Measurements from ENCODE around the gene PTOV1. TPM values are rescaled to one million over a fixed set of nuclear protein-coding genes. Genes with fewer than 3 reads are reported as not detected.

PTOV1 gene
- total and polyA plus RNA-seq, 2 experiments from 2014 or later = 114 to 294 TPM

DNA sequence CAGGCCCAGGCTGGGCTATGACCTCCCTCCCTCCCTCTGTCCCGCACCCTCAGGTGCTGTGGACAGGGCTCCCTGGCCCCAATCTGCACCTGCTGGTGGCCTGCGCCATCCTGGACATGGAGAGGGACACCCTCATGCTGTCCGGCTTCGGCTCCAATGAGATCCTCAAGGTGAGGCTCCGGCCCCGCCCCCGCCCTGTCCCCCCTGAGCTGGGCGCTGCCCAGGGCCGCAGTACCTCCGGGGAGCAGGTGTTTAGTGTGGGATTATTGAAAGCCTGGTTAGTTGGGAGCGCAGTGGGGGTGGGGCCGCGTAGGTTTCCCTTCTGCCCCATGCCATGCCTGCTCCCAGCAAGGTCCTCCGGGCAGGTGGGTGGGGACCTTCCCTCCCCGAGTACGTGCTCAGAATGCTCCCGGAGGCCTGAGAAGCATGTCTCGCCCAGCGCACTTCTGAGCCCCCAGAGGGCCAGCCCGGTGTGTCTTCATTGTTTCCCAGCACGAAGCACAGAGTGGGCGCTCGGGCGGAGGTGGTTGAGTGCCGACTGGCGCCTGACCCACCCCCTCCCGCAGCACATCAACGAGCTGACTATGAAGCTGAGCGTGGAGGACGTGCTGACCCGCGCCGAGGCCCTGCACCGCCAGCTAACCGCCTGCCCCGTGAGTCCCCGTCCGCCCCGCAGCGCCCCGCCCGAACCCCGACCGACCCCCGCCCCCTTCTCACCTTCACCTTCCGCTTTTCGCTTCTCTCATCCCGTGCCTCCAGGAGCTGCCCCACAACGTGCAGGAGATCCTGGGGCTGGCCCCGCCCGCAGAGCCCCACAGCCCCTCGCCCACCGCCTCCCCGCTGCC lies 36.9 kb downstream of the PTOV1 start:
- TF ChIP-seq CTCF (IDR thresholded peaks at IDR 0.05; ENCODE audit: poor library complexity) (no peak), EZH2phosphoT487 (IDR thresholded peaks at IDR 0.05; ENCODE audit: low read depth, severe bottlenecking, unreplicated experiment) (no peak), EZH2 (IDR thresholded peaks at IDR 0.05; ENCODE audit: borderline replicate concordance) (no peak)
- H2AFZ ChIP-seq = no peak overlapping the region
- H3K4me3 ChIP-seq = no peak overlapping the region
- no peaks in the 10 kb centered on the region for H3K79me2 ChIP-seq
- no peaks in the 10 kb centered on the region for H3K9me3 ChIP-seq (ENCODE audit: low read depth)
- H3K9me2 ChIP-seq (replicated peaks; ENCODE audit: insufficient read depth) = no peaks in the 10 kb centered on the region
- H3K27me3 ChIP-seq = no peaks in the 10 kb centered on the region
- H3K4me2 ChIP-seq = no peak overlapping the region
- 97% methylated on average over 31 of the region's 54 CpGs for WGBS (ENCODE audit: low lambda C conversion rate, missing lambda C conversion rate)
- no peak overlapping the region for H3K27ac ChIP-seq
- H4K20me1 ChIP-seq (ENCODE audit: insufficient read depth, poor library complexity, severe bottlenecking) = no peaks in the 10 kb centered on the region
- peaks cover 5% of the 10 kb centered on the region for H3K36me3 ChIP-seq (replicated peaks; ENCODE audit: insufficient read depth, low read depth)
- no peak for DNase-seq (ENCODE audit: low spot score)
- H3K4me1 ChIP-seq (ENCODE audit: insufficient read depth) = peaks cover 7% of the 10 kb centered on the region

DNA sequence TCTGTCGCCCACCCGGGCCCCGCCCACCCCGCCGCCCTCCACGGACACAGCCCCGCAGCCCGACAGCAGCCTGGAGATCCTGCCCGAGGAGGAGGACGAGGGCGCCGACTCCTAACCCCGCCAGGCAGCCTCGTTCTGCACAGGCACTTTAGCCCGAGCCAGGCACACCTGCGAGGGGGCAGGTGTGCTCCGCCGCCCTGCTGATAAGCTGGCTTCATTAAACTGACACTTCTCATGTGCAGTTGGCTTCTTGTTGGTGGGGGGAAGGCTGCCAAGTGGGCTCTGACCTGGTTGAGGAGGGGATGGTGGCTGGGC lies 37.5 kb downstream of the PTOV1 start:
- over 99% methylated on average over 15 of the region's 18 CpGs for WGBS (ENCODE audit: low lambda C conversion rate, missing lambda C conversion rate)

DNA sequence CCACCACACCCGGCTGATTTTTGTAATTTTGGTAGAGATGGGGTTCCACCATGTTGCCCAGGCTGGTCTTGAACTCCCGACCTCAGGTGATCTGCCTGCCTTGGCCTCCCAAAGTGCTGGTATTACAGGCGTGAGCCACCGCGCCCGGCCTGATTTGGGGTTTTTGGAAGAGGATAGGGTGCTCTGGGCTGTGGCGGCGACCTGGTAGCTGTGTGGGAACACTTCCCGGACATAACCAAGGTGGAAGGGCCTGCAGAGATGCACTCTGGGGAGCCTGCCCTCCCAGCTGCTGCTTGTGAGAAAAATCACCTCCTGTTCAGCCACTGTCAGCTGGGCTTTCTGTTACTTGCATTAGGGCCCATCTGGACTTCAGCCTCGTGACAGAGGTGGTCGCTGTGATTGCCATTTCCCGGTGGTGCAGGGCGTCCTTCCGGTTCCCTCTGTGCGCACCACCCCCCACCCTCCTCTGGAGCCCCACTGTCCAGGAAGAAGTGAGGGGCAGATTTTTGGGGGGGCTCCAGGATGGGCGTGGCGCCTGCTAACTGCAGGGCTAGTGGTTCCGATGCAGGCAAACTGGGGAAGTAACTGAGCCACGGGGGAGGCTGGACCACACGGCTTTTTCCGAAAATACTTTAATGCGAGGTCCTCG lies 38.2 kb downstream of the PTOV1 start:
- H3K9me2 ChIP-seq (replicated peaks; ENCODE audit: insufficient read depth) = no peaks in the 10 kb centered on the region
- no peak overlapping the region for H3K4me3 ChIP-seq
- DNase-seq (ENCODE audit: low spot score) = no peak
- no peaks in the 10 kb centered on the region for H3K36me3 ChIP-seq (replicated peaks; ENCODE audit: insufficient read depth, low read depth)
- H2AFZ ChIP-seq = no peak overlapping the region
- H3K4me1 ChIP-seq (ENCODE audit: insufficient read depth) = peaks cover 7% of the 10 kb centered on the region
- no peaks in the 10 kb centered on the region for H3K27me3 ChIP-seq
- 97% methylated on average over 23 of the region's 23 CpGs for WGBS (ENCODE audit: low lambda C conversion rate, missing lambda C conversion rate)
- H3K4me2 ChIP-seq = no peak overlapping the region
- no peaks in the 10 kb centered on the region for H3K79me2 ChIP-seq
- no peaks in the 10 kb centered on the region for H3K9me3 ChIP-seq (ENCODE audit: low read depth)
- TF ChIP-seq EZH2 (IDR thresholded peaks at IDR 0.05; ENCODE audit: borderline replicate concordance) = no peak
- no peak for TF ChIP-seq CTCF (IDR thresholded peaks at IDR 0.05; ENCODE audit: poor library complexity)
- no peak for TF ChIP-seq EZH2phosphoT487 (IDR thresholded peaks at IDR 0.05; ENCODE audit: low read depth, severe bottlenecking, unreplicated experiment)
- no peaks in the 10 kb centered on the region for H4K20me1 ChIP-seq (ENCODE audit: insufficient read depth, poor library complexity, severe bottlenecking)
- H3K27ac ChIP-seq = no peak overlapping the region

More for the DNA sequence above, 37.5 kb downstream of the PTOV1 start:
- H3K27me3 ChIP-seq = no peaks in the 10 kb centered on the region
- H3K79me2 ChIP-seq = no peaks in the 10 kb centered on the region
- peaks cover 7% of the 10 kb centered on the region for H3K4me1 ChIP-seq (ENCODE audit: insufficient read depth)
- H3K9me2 ChIP-seq (replicated peaks; ENCODE audit: insufficient read depth) = no peaks in the 10 kb centered on the region
- H3K27ac ChIP-seq = no peak overlapping the region
- no peaks in the 10 kb centered on the region for H3K9me3 ChIP-seq (ENCODE audit: low read depth)
- no peaks in the 10 kb centered on the region for H4K20me1 ChIP-seq (ENCODE audit: insufficient read depth, poor library complexity, severe bottlenecking)
- DNase-seq (ENCODE audit: low spot score) = no peak
- no peak overlapping the region for H2AFZ ChIP-seq
- TF ChIP-seq EZH2phosphoT487 (IDR thresholded peaks at IDR 0.05; ENCODE audit: low read depth, severe bottlenecking, unreplicated experiment) (no peak), CTCF (IDR thresholded peaks at IDR 0.05; ENCODE audit: poor library complexity) (no peak), EZH2 (IDR thresholded peaks at IDR 0.05; ENCODE audit: borderline replicate concordance) (no peak)
- H3K4me2 ChIP-seq = no peak overlapping the region
- H3K4me3 ChIP-seq = no peak overlapping the region
- H3K36me3 ChIP-seq (replicated peaks; ENCODE audit: insufficient read depth, low read depth) = no peaks in the 10 kb centered on the region
